ENCODE results near the gene GIMAP4. TPM values are rescaled to one million over a fixed set of nuclear protein-coding genes. Genes with fewer than 3 reads are reported as not detected.

GIMAP4 gene
- total and polyA plus RNA-seq, 9 donors: 5.4 to 59.3 (median 15.0) TPM

- no peaks in the 10 kb centered on the region for H3K36me3 ChIP-seq
- WGBS, 3 donors: 29 to 56% (median 47%) methylated on average over 3 of the region's 3 CpGs
- no peak overlapping the region for H3K4me3 ChIP-seq
These were observed 1.1 kb upstream of the GIMAP4 start for GRCh38 chr7:150566123-150566522.

DNA sequence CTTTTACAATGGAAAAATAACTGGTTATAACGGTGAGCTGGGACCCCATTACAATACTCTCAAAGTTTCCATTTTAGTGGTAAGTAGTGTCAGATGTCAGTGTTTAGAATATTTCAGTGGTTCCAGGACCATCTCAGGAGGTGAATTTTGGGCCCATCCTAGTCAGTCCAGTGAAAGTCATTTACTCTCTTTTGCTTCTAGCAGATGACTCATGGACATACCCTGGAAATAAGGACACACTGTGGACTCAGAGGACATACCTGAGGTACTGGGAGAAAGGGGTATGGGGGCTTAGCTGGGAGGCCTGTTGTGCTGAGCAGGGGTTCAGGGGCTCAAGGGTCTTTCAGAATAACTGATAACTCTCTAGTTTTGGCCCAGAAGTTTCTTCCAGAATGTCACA, 618 bp upstream of the GIMAP4 start:
- no peak for TF ChIP-seq EP300 (IDR thresholded peaks at IDR 0.05)
- no peaks in the 10 kb centered on the region for H3K36me3 ChIP-seq
- no peak overlapping the region for H3K27ac ChIP-seq
- H3K27me3 ChIP-seq: no peaks in the 10 kb centered on the region
- 88 to 97% (median 94%) methylated on average over 1 of the region's 1 CpG for WGBS, 3 donors
- H3K4me1 ChIP-seq (ENCODE audit: insufficient read depth): no peaks in the 10 kb centered on the region
- intact Hi-C loops (cut with DNase I): loop anchor here in 1 of 4 donors (5.0 kb wide), 1 partner anchor 999 kb away; no protein-coding TSS in a partner anchor
- no peak overlapping the region for H3K4me3 ChIP-seq
- no peaks in the 10 kb centered on the region for H3K9me3 ChIP-seq
- no peak for DNase-seq

More at GRCh38 chr7:150566123-150566522, 1.1 kb upstream of the GIMAP4 start:
- Histone ChIP-seq H3K27me3 (no peaks in the 10 kb centered on the region), H3K27ac (no peak overlapping the region), H3K9me3 (no peaks in the 10 kb centered on the region), H3K4me1 (ENCODE audit: insufficient read depth) (no peaks in the 10 kb centered on the region)
- DNase-seq: no peak
- no peak for TF ChIP-seq POLR2A (IDR thresholded peaks at IDR 0.05)
- no peak for TF ChIP-seq EP300 (IDR thresholded peaks at IDR 0.05)
- TF ChIP-seq CTCF (IDR thresholded peaks at IDR 0.05): no peak
- intact Hi-C loops (cut with DNase I): loop anchor here in 1 of 4 donors (5.0 kb wide), 1 partner anchor 999 kb away; no protein-coding TSS in a partner anchor

GRCh38 chr7:150567871-150568301, 696 bp downstream of the GIMAP4 start:
- intact Hi-C loops (cut with DNase I): loop anchor here in 1 of 4 donors (5.0 kb wide), 1 partner anchor 1001 kb away; no protein-coding TSS in a partner anchor
- WGBS, 3 donors: 44 to 70% (median 53%) methylated on average over 3 of the region's 3 CpGs
- DNase-seq: no peak

DNA sequence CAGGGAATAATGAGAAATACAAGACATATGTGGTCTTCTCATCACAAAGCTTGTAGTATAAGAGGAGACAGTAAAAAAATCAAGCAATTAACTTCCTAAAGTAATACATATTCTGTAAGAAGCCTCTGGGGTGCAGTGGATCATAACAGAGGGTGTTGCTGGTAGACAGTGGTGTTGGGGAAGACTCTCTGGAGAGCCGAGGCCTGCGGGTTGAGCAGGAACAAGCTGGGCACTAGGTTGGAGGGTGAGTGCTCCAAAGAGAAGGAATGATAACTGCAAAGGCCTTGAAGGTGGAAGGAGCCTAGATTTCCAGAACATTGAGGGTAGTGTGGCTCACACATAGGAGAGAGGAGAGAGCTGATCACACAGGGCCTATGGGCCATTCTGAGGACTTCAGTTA, 1.5 kb downstream of the GIMAP4 start:
- no peak for DNase-seq
- Histone ChIP-seq H3K4me3 (peak overlapping the region; percentile 17), H3K4me1 (ENCODE audit: insufficient read depth) (no peaks in the 10 kb centered on the region), H3K9me3 (no peaks in the 10 kb centered on the region), H3K27ac (no peak overlapping the region), H3K36me3 (no peaks in the 10 kb centered on the region), H3K27me3 (no peaks in the 10 kb centered on the region)
- intact Hi-C loops (cut with DNase I): loop anchor here in 1 of 4 donors (5.0 kb wide), 1 partner anchor 1001 kb away; no protein-coding TSS in a partner anchor
- TF ChIP-seq CTCF (IDR thresholded peaks at IDR 0.05) (no peak), EP300 (IDR thresholded peaks at IDR 0.05) (no peak), POLR2A (IDR thresholded peaks at IDR 0.05) (no peak)
- 36 to 88% (median 65%) methylated on average over 2 of the region's 2 CpGs for WGBS, 3 donors

More at GRCh38 chr7:150567871-150568301, 696 bp downstream of the GIMAP4 start:
- no peaks in the 10 kb centered on the region for H3K4me1 ChIP-seq (ENCODE audit: insufficient read depth)
- no peaks in the 10 kb centered on the region for H3K36me3 ChIP-seq
- no peaks in the 10 kb centered on the region for H3K27me3 ChIP-seq
- H3K4me3 ChIP-seq: peak overlapping the region; percentile 17
- H3K9me3 ChIP-seq: no peaks in the 10 kb centered on the region
- no peak overlapping the region for H3K27ac ChIP-seq
- TF ChIP-seq CTCF (IDR thresholded peaks at IDR 0.05): no peak
- no peak for TF ChIP-seq EP300 (IDR thresholded peaks at IDR 0.05)
- no peak for TF ChIP-seq POLR2A (IDR thresholded peaks at IDR 0.05)

DNA sequence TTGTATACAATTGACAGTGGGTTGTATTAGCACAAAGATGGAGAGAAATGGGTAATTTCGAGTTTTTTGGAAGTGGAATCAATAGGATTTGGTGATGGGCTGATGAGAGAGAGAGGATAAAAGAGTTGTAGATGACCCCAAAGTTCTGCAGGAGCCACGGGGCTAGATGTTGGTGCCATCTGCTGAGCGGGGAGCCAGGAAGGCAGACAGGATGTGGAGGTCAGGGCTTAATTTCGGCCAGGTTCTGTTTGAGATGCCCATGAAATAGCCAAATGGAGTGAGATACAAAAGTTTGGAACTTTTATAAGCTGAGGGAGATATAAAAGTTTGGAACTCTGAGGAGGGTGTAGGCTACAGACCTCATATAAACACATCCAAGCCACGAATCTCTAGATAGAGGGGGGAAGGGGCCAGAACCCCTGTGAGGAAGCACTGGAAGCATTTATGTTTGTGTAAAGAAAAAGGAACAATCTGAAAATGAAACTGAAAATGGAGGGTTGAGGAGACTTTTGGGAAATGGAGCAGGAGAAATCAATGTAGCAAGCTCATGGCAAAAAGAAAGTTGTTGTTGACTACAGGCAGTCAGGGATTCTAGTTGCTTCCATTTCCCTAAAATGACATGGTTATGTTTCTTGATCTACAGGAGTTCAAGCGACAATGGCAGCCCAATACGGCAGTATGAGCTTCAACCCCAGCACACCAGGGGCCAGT, 2.2 kb downstream of the GIMAP4 start:
- 69 to 74% (median 73%) methylated on average over 7 of the region's 7 CpGs for WGBS, 3 donors
- H3K27ac ChIP-seq: no peak overlapping the region

More for the DNA sequence above, 2.2 kb downstream of the GIMAP4 start:
- DNase-seq: no peak
- H3K27me3 ChIP-seq: no peaks in the 10 kb centered on the region
- H3K36me3 ChIP-seq: no peaks in the 10 kb centered on the region
- no peaks in the 10 kb centered on the region for H3K4me1 ChIP-seq (ENCODE audit: insufficient read depth)
- no peaks in the 10 kb centered on the region for H3K9me3 ChIP-seq
- H3K4me3 ChIP-seq: no peak overlapping the region
- intact Hi-C loops (cut with DNase I): loop anchor here in 1 of 4 donors (5.0 kb wide), 1 partner anchor 1002 kb away; no protein-coding TSS in a partner anchor
- TF ChIP-seq CTCF (IDR thresholded peaks at IDR 0.05): no peak
- TF ChIP-seq POLR2A (IDR thresholded peaks at IDR 0.05): no peak
- TF ChIP-seq EP300 (IDR thresholded peaks at IDR 0.05): no peak
